ENCODE results near the gene TMEM44. TPM values are rescaled to one million over a fixed set of nuclear protein-coding genes. Genes with fewer than 3 reads are reported as not detected.

Gene TMEM44
- total RNA-seq, 1 donor from 2014 or later: 3.3 TPM

DNA sequence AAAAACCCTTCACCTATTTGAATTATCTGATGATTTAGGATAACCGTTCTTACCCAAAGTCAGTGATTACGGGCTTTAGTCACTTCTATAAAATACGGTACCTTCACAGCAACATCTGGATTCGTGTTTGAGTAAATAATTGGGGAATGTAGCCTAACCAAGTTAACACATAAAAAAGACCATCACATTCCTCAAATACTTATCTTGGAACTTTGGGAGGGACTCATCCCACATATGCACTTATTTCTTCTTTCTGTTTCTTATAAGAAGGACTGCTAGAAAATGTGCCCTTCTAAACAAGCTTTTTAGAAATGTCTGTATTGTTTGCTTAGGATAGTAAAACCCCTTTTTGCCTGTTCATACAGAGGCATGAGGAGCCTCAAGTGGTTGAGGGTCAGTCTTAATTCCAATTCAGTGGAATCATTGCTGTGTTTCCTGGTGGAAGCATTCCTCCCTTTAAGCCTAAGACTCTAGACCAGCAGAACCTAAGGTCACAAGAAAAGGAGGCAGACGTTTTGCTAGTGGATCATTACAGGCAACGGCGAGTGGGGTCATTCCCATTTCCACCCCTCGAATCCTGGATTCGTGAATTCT, 67.5 kb downstream of the TMEM44 start:
- Mint-ChIP-seq H3K36me3 (ENCODE audit: low read depth) (no peaks in the 10 kb centered on the region), H3K4me3 (no peak overlapping the region), H3K9me3 (no peaks in the 10 kb centered on the region), H3K27ac (no peak overlapping the region), H3K4me1 (no peaks in the 10 kb centered on the region), H3K27me3 (peaks cover 19% of the 10 kb centered on the region)
- intact Hi-C loops (cut with micrococcal nuclease): no loop called here
- POLR2A ChIA-PET: no interaction called here
- no peak for DNase-seq
- ATAC-seq (ENCODE audit: low read depth): no peak
- TF ChIP-seq, protein P1, sequence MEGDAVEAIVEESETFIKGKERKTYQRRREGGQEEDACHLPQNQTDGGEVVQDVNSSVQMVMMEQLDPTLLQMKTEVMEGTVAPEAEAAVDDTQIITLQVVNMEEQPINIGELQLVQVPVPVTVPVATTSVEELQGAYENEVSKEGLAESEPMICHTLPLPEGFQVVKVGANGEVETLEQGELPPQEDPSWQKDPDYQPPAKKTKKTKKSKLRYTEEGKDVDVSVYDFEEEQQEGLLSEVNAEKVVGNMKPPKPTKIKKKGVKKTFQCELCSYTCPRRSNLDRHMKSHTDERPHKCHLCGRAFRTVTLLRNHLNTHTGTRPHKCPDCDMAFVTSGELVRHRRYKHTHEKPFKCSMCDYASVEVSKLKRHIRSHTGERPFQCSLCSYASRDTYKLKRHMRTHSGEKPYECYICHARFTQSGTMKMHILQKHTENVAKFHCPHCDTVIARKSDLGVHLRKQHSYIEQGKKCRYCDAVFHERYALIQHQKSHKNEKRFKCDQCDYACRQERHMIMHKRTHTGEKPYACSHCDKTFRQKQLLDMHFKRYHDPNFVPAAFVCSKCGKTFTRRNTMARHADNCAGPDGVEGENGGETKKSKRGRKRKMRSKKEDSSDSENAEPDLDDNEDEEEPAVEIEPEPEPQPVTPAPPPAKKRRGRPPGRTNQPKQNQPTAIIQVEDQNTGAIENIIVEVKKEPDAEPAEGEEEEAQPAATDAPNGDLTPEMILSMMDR (IDR thresholded peaks at IDR 0.05): no peak
- CTCF ChIA-PET: no interaction called here

- H3K4me3 Mint-ChIP-seq: no peak overlapping the region
- no peak overlapping the region for H3K27ac Mint-ChIP-seq
- no peak for DNase-seq
- no peaks in the 10 kb centered on the region for H3K36me3 Mint-ChIP-seq (ENCODE audit: low read depth)
- ChIA-PET POLR2A (no interaction called here), CTCF (no interaction called here)
- intact Hi-C loops (cut with micrococcal nuclease): no loop called here
- no peaks in the 10 kb centered on the region for H3K9me3 Mint-ChIP-seq
- peaks cover 20% of the 10 kb centered on the region for H3K27me3 Mint-ChIP-seq
- ATAC-seq (ENCODE audit: low read depth): no peak
- no peaks in the 10 kb centered on the region for H3K4me1 Mint-ChIP-seq
- TF ChIP-seq, protein P1 (IDR thresholded peaks at IDR 0.05): no peak
Observed at GRCh38 chr3:194562986-194563385, 70.2 kb downstream of the TMEM44 start.

- H3K4me3 Mint-ChIP-seq: no peak overlapping the region
- DNase-seq (no peak), ATAC-seq (ENCODE audit: low read depth) (no peak)
- ChIA-PET POLR2A (interaction anchor here (0.6 kb wide), 1 partner anchor 113 kb away, joined by 3 read pairs; no protein-coding TSS in a partner anchor), CTCF (no interaction called here)
- peaks cover 15% of the 10 kb centered on the region for H3K27me3 Mint-ChIP-seq
- H3K36me3 Mint-ChIP-seq (ENCODE audit: low read depth): no peaks in the 10 kb centered on the region
- TF ChIP-seq, protein P1 (IDR thresholded peaks at IDR 0.05): no peak
- H3K9me3 Mint-ChIP-seq: no peaks in the 10 kb centered on the region
- H3K4me1 Mint-ChIP-seq: peaks cover 4% of the 10 kb centered on the region
- H3K27ac Mint-ChIP-seq: no peak overlapping the region
- intact Hi-C loops (cut with micrococcal nuclease): no loop called here
Observed at GRCh38 chr3:194561306-194561974, 71.8 kb downstream of the TMEM44 start.

- ATAC-seq (ENCODE audit: low read depth) (no peak), DNase-seq (no peak)
- Mint-ChIP-seq H3K9me3 (no peaks in the 10 kb centered on the region), H3K27ac (no peak overlapping the region), H3K36me3 (ENCODE audit: low read depth) (no peaks in the 10 kb centered on the region), H3K4me1 (peaks cover 4% of the 10 kb centered on the region), H3K4me3 (no peak overlapping the region), H3K27me3 (peaks cover 14% of the 10 kb centered on the region)
- intact Hi-C loops (cut with micrococcal nuclease): no loop called here
- TF ChIP-seq, protein P1 (IDR thresholded peaks at IDR 0.05): no peak
- ChIA-PET POLR2A (no interaction called here), CTCF (no interaction called here)
Observed at GRCh38 chr3:194560047-194560446, 73.2 kb downstream of the TMEM44 start.

DNA sequence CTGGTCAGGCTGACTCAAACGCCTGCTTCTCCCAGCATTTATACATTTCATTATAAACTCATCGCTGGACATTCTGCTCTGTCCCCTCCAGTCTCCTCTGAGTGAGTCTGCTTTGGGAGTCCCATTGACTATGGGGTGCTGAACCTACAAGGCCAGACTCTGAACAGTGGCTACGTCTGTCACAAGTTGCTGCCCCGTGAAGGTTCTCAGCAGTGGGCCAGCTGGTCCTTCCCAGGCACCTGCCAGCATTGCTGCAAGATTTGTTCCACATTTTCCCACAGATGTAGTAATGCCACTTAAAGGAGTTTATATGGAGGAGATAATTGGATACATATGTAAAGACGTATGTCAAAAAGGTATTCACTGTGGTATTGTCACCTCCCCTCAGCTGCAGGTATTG, 73.7 kb downstream of the TMEM44 start:
- no peak for ATAC-seq (ENCODE audit: low read depth)
- intact Hi-C loops (cut with micrococcal nuclease): no loop called here
- ChIA-PET CTCF (no interaction called here), POLR2A (no interaction called here)
- Mint-ChIP-seq H3K36me3 (ENCODE audit: low read depth) (no peaks in the 10 kb centered on the region), H3K4me3 (no peak overlapping the region), H3K27me3 (peaks cover 11% of the 10 kb centered on the region), H3K9me3 (no peaks in the 10 kb centered on the region), H3K4me1 (peaks cover 4% of the 10 kb centered on the region), H3K27ac (no peak overlapping the region)
- TF ChIP-seq, protein P1 (IDR thresholded peaks at IDR 0.05): no peak
- DNase-seq: no peak
